HCT116 (cell line): ENCODE results near the gene CTTN. TPM values are rescaled to one million over a fixed set of nuclear protein-coding genes. Genes with fewer than 3 reads are reported as not detected.

Experiments
- ATAC-seq: fragments of 200-7000 bp; cut with Tn5 transposase; 2 replicates; pipeline ENCODE4 v1.9.1; 2020; ENCODE audit warnings: mild to moderate bottlenecking, moderate library complexity
- BruUV-seq: library from RNA; stranded (reverse); fragments of 400-500 nt; replicated peaks from 2 replicates; lab custom pipeline; 2021; lab: Mats Ljungman, UMichigan
- CTCF ChIA-PET: fragments of 300-600 bp; sonication (Branson Sonifier 250); formaldehyde crosslinking; loops from one replicate; lab custom pipeline; 2021; ENCODE audit warnings: antibody characterized with exemption; lab: Charles Lee
- POLR2A ChIA-PET: fragments of 300-600, 350-600 bp; sonication (Branson Sonifier 250); formaldehyde crosslinking; loops from one replicate; lab custom pipeline; 2021; ENCODE audit warnings: antibody characterized with exemption; lab: Charles Lee
- RAD21 ChIA-PET, 2 experiments: fragments of 300-600 bp; sonication (Branson Sonifier 250); formaldehyde crosslinking; loops; one replicate each; lab custom pipeline; 2023; ENCODE audit warnings: low total read pairs in 2 of 2; ENCODE audit not compliant: uncharacterized antibody in 2 of 2, unreplicated experiment in 2 of 2, low non-redundant PET in 1 of 2; lab: Charles Lee
- DNase-seq: peaks from one replicate; pipeline ENCODE4 v3.0.0-alpha.2; 2010; ENCODE audit warnings: low read depth, low spot score
- H2AFZ ChIP-seq: fragments of 200-600 bp; shearing (Covaris generic), sonication (generic); 2 replicates; pipeline ENCODE4 v1.6.1; 2017; ENCODE audit warnings: low read depth, mixed run types, mixed read lengths, antibody characterized with exemption, low read length; ENCODE audit not compliant: poor library complexity, severe bottlenecking
- H3K27ac ChIP-seq: 2 replicates; pipeline ENCODE4 v1.5.1; 2012; ENCODE audit warnings: low read depth, low read length
- H3K27me3 ChIP-seq: fragments of 200-600 bp; sonication (generic); 2 replicates; pipeline ENCODE4 v1.6.1; 2016; ENCODE audit warnings: mixed run types, low read length, mixed read lengths; ENCODE audit not compliant: insufficient read depth
- H3K36me3 ChIP-seq, 2 experiments: fragments of 200-500 bp in 1 of 2; fragments of 200-600 bp in 1 of 2; sonication (Bioruptor generic) in 1 of 2; sonication (generic) in 1 of 2; 2 replicates each; pipeline versions ENCODE4 v1.5.1 to v1.6.1; 2014 to 2016; ENCODE audit warnings: low read length in 2 of 2, inconsistent platforms in 1 of 2, mixed read lengths in 1 of 2, mixed run types in 1 of 2; ENCODE audit not compliant: insufficient read depth in 2 of 2, control insufficient read depth in 1 of 2
- H3K4me1 ChIP-seq, 2 experiments: fragments of 200-600 bp in 1 of 2; sonication (generic) in 1 of 2; 2 replicates each; pipeline versions ENCODE4 v1.5.1 to v1.6.1; 2012 to 2017; ENCODE audit warnings: low read length in 2 of 2, inconsistent platforms in 1 of 2, mild to moderate bottlenecking in 1 of 2, mixed read lengths in 1 of 2, mixed run types in 1 of 2, moderate library complexity in 1 of 2; ENCODE audit not compliant: insufficient read depth in 2 of 2, control insufficient read depth in 1 of 2
- H3K4me2 ChIP-seq: fragments of 200-600 bp; sonication (generic); 2 replicates; pipeline ENCODE4 v1.6.1; 2017; ENCODE audit warnings: mixed run types, low read length, mixed read lengths
- H3K4me3 ChIP-seq, 2 experiments: fragments of 200-600 bp in 1 of 2; sonication (generic) in 1 of 2; replicated peaks in 1 of 2; 2 replicates each; pipeline ENCODE4 v1.5.1; 2011 to 2016; ENCODE audit warnings: low read length in 2 of 2, control low read depth in 1 of 2, low read depth in 1 of 2, mild to moderate bottlenecking in 1 of 2, mixed read lengths in 1 of 2, mixed run types in 1 of 2
- H3K79me2 ChIP-seq: fragments of 200-600 bp; sonication (generic); 2 replicates; pipeline ENCODE4 v1.6.1; 2017; ENCODE audit warnings: mild to moderate bottlenecking, mixed run types, low read length, moderate library complexity, mixed read lengths; ENCODE audit not compliant: insufficient read depth
- H3K9ac ChIP-seq: fragments of 200-600 bp; sonication (generic); 2 replicates; pipeline ENCODE4 v1.6.1; 2016; ENCODE audit warnings: low read length, mixed read lengths
- H3K9me2 ChIP-seq: fragments of 200-600 bp; sonication (generic), shearing (Covaris generic); 2 replicates; pipeline ENCODE4 v1.6.1; 2017; ENCODE audit warnings: mixed run types, mild to moderate bottlenecking, moderate library complexity; ENCODE audit not compliant: insufficient read depth
- H3K9me3 ChIP-seq, 2 experiments: fragments of 200-500 bp in 1 of 2; fragments of 200-600 bp in 1 of 2; sonication (Bioruptor generic) in 1 of 2; sonication (generic) in 1 of 2; 2 replicates each; pipeline ENCODE4 v1.6.1; 2014 to 2017; ENCODE audit warnings: low read length in 2 of 2, mixed read lengths in 2 of 2, inconsistent platforms in 1 of 2, low read depth in 1 of 2, mild to moderate bottlenecking in 1 of 2, mixed run types in 1 of 2, moderate library complexity in 1 of 2; ENCODE audit not compliant: control insufficient read depth in 1 of 2, insufficient read depth in 1 of 2
- H4K20me1 ChIP-seq: fragments of 200-600 bp; sonication (generic), shearing (Covaris generic); 2 replicates; pipeline ENCODE4 v1.6.1; 2017; ENCODE audit warnings: mixed run types, mild to moderate bottlenecking, moderate library complexity; ENCODE audit not compliant: insufficient read depth
- CBX3 ChIP-seq: IDR thresholded peaks from 2 replicates; pipeline ENCODE4 v1.6.1; 2012; ENCODE audit warnings: low read depth
- CEBPB ChIP-seq: IDR thresholded peaks from 2 replicates; pipeline ENCODE4 v1.6.1; 2012; ENCODE audit warnings: low read depth
- EGR1 ChIP-seq: IDR thresholded peaks from 2 replicates; pipeline ENCODE4 v1.6.1; 2012; ENCODE audit warnings: low read depth
- ELF1 ChIP-seq: IDR thresholded peaks from 2 replicates; pipeline ENCODE4 v1.6.1; 2012; ENCODE audit warnings: low read depth, borderline replicate concordance
- EZH2phosphoT487 ChIP-seq: fragments of 200-600 bp; IDR thresholded peaks from 2 replicates; pipeline ENCODE4 v1.6.1; 2018; ENCODE audit warnings: antibody characterized with exemption, borderline replicate concordance
- JUND ChIP-seq: IDR thresholded peaks from 2 replicates; pipeline ENCODE4 v1.6.1; 2012
- POLR2A ChIP-seq: IDR thresholded peaks from 2 replicates; pipeline ENCODE4 v1.7.0; 2011; ENCODE audit warnings: borderline replicate concordance; ENCODE audit not compliant: insufficient read depth, insufficient read length; ENCODE audit errors: extremely low read depth
- RAD21 ChIP-seq: IDR thresholded peaks from 2 replicates; pipeline ENCODE4 v1.6.1; 2012; ENCODE audit warnings: low read depth, mild to moderate bottlenecking
- REST ChIP-seq: IDR thresholded peaks from 2 replicates; pipeline ENCODE4 v1.6.1; 2012; ENCODE audit warnings: low read depth
- SIN3A ChIP-seq: IDR thresholded peaks from 2 replicates; pipeline ENCODE4 v1.6.1; 2012; ENCODE audit warnings: low read depth
- SRF ChIP-seq: IDR thresholded peaks from 2 replicates; pipeline ENCODE4 v1.6.1; 2012; ENCODE audit warnings: low read depth
- TCF7L2 ChIP-seq: IDR thresholded peaks from 2 replicates; pipeline ENCODE4 v1.7.0; 2011; ENCODE audit warnings: borderline replicate concordance, inconsistent platforms; ENCODE audit not compliant: insufficient read depth, insufficient read length; ENCODE audit errors: extremely low read depth
- YY1 ChIP-seq: IDR thresholded peaks from 2 replicates; pipeline ENCODE4 v1.6.1; 2011; ENCODE audit warnings: low read length, low read depth, moderate library complexity, mild to moderate bottlenecking; ENCODE audit not compliant: insufficient replicate concordance; ENCODE audit errors: extremely low read depth
- ZNF274 ChIP-seq: fragments of 200-500 bp; sonication (Bioruptor generic); IDR thresholded peaks from 2 replicates; pipeline ENCODE4 v1.6.1; 2014; ENCODE audit warnings: mild to moderate bottlenecking, low read depth, low read length, inconsistent platforms
- intact Hi-C: fragments of 100-400 bp; cut with micrococcal nuclease; formaldehyde crosslinking; loops from 2 replicates; pipeline ENCODE4 v1.10.0; 2022
- total RNA-seq: library from RNA; stranded (reverse); gene quantifications from one replicate; pipeline ENCODE4 v1.2.1, GENCODE V29; 2021; ENCODE audit not compliant: unreplicated experiment
- TF ChIP-seq, protein P1 (sequence below): IDR thresholded peaks from 2 replicates; pipeline ENCODE4 v1.6.1; 2011; ENCODE audit warnings: mild to moderate bottlenecking, low read length, moderate library complexity; ENCODE audit not compliant: insufficient replicate concordance; ENCODE audit errors: extremely low read depth
- TF ChIP-seq, protein P2 (sequence below): IDR thresholded peaks from 2 replicates; pipeline ENCODE4 v1.6.1; 2012
- TF ChIP-seq, protein P3 (sequence below), 3 experiments: fragments of 200-600 bp in 1 of 3; sonication (generic) in 1 of 3; IDR thresholded peaks in 2 of 3; conservative IDR thresholded peaks in 1 of 3; 2 replicates each; pipeline ENCODE4 v1.5.1; 2012 to 2017; ENCODE audit warnings: low read depth in 2 of 3, low read length in 2 of 3, antibody characterized with exemption in 1 of 3, borderline replicate concordance in 1 of 3, control low read depth in 1 of 3, mild to moderate bottlenecking in 1 of 3, mixed read lengths in 1 of 3, mixed run types in 1 of 3, moderate library complexity in 1 of 3; ENCODE audit not compliant: insufficient read depth in 1 of 3
- TF ChIP-seq, protein P4 (sequence below): IDR thresholded peaks from 2 replicates; pipeline ENCODE4 v1.6.1; 2012

The CTTN gene
- total RNA-seq, 1 experiment from 2014 or later, result 249 TPM

DNA sequence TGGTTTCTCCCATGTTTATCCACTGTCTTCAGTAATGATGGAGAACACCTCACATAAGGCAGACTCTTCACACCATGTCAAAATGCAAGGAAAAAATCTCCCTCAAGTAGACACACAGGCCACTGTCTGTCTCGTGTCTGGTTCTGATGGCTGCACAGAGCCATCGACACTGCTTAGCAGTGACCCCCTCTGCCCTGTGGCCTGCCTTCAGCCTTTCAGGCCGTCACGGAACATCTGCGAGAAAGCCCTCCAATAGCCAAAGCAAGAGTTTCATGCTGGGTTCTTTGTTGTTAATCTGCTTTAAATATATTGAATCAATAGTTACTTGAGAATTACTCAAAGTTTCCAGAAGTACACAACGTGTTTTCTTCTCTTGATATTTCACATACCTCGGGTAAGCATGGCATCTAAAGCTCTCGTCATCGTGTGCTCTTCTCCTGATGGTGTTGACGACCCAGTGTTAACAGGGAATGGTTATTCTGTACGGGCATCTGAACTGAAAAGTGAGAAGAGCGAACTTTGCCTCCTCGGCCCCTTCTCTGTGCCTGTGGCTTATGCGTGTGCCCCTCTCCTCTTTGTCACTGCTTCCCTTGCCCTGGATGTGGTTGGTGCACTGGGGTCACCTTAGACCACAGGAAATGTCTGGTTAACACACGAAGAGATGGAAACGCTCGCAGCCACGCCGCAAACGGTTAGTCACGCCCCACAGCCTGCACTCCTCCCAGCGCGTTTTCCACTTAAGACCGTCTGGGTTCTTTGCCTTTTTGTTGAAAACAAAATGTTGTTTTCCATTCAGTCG is 33.4 kb upstream of the CTTN start:
- Histone ChIP-seq H3K4me1 (no peaks in the 10 kb centered on the region), H3K9ac (no peak overlapping the region), H2AFZ (no peak overlapping the region), H3K4me3 (no peak overlapping the region), H3K9me3 (no peaks in the 10 kb centered on the region), H3K9me2 (no peaks in the 10 kb centered on the region), H3K36me3 (peaks cover 12 to 17% of the 10 kb centered on the region in 2 experiments; a peak in 3 of 4 replicates), H3K79me2 (peaks cover 5% of the 10 kb centered on the region; the same call in 1 of the 2 replicates), H3K4me2 (no peak overlapping the region), H4K20me1 (no peaks in the 10 kb centered on the region), H3K27me3 (no peaks in the 10 kb centered on the region), H3K27ac (no peak overlapping the region)
- ChIA-PET RAD21 (no interaction called here), POLR2A (interaction anchor here (1.2 kb wide), 1 partner anchor 17 kb away, joined by 3 read pairs; no protein-coding TSS in a partner anchor), CTCF (no interaction called here)
- no TSS peak for BruUV-seq
- DNase-seq (no peak), ATAC-seq (no peak)
- TF ChIP-seq POLR2A, result no peak
- TF ChIP-seq YY1, result no peak
- TF ChIP-seq EZH2phosphoT487, result no peak
- no peak for TF ChIP-seq ELF1
- TF ChIP-seq CBX3, result no peak
- TF ChIP-seq TCF7L2, result no peak
- TF ChIP-seq, protein P1, sequence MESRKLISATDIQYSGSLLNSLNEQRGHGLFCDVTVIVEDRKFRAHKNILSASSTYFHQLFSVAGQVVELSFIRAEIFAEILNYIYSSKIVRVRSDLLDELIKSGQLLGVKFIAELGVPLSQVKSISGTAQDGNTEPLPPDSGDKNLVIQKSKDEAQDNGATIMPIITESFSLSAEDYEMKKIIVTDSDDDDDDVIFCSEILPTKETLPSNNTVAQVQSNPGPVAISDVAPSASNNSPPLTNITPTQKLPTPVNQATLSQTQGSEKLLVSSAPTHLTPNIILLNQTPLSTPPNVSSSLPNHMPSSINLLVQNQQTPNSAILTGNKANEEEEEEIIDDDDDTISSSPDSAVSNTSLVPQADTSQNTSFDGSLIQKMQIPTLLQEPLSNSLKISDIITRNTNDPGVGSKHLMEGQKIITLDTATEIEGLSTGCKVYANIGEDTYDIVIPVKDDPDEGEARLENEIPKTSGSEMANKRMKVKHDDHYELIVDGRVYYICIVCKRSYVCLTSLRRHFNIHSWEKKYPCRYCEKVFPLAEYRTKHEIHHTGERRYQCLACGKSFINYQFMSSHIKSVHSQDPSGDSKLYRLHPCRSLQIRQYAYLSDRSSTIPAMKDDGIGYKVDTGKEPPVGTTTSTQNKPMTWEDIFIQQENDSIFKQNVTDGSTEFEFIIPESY, result no peak
- TF ChIP-seq SIN3A, result no peak
- TF ChIP-seq CEBPB, result no peak
- no peak for TF ChIP-seq ZNF274
- TF ChIP-seq JUND, result no peak
- TF ChIP-seq EGR1, result no peak
- TF ChIP-seq, protein P2, sequence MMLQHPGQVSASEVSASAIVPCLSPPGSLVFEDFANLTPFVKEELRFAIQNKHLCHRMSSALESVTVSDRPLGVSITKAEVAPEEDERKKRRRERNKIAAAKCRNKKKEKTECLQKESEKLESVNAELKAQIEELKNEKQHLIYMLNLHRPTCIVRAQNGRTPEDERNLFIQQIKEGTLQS, result no peak
- TF ChIP-seq REST, result no peak
- TF ChIP-seq, protein P3, sequence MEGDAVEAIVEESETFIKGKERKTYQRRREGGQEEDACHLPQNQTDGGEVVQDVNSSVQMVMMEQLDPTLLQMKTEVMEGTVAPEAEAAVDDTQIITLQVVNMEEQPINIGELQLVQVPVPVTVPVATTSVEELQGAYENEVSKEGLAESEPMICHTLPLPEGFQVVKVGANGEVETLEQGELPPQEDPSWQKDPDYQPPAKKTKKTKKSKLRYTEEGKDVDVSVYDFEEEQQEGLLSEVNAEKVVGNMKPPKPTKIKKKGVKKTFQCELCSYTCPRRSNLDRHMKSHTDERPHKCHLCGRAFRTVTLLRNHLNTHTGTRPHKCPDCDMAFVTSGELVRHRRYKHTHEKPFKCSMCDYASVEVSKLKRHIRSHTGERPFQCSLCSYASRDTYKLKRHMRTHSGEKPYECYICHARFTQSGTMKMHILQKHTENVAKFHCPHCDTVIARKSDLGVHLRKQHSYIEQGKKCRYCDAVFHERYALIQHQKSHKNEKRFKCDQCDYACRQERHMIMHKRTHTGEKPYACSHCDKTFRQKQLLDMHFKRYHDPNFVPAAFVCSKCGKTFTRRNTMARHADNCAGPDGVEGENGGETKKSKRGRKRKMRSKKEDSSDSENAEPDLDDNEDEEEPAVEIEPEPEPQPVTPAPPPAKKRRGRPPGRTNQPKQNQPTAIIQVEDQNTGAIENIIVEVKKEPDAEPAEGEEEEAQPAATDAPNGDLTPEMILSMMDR (IDR thresholded peaks at IDR 0.05 in 2 of 3, conservative IDR thresholded peaks at IDR 0.05 in 1 of 3; ENCODE audit: borderline replicate concordance in 1 of 3, insufficient read depth in 1 of 3, low read depth in 2 of 3, low read length in 2 of 3), result no peak
- no peak for TF ChIP-seq SRF
- TF ChIP-seq RAD21, result no peak
- TF ChIP-seq, protein P4, sequence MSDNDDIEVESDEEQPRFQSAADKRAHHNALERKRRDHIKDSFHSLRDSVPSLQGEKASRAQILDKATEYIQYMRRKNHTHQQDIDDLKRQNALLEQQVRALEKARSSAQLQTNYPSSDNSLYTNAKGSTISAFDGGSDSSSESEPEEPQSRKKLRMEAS, result no peak
- intact Hi-C loops, result no loop called here
